Esophagus squamous epithelium (tissue), 5 donors: ENCODE data around the gene ZFP62. TPM values are rescaled to one million over a fixed set of nuclear protein-coding genes. Genes with fewer than 3 reads are reported as not detected.
A peak's percentile ranks its signal among the peaks of the same experiment; 100 is the strongest.
"Not testable (repeated sequence)": the region's sequence is repeated elsewhere in the genome, so short reads cannot be mapped to it uniquely, and the experiment has no call there.

Source experiments
- DNase-seq: peaks from one replicate; lab custom pipeline; 2025; lab: John Stamatoyannopoulos, UW
- H3K27ac ChIP-seq, 4 donors: fragments of 200-600 bp; sonication (generic); one replicate each; pipeline ENCODE4 v1.5.1; 2016 to 2019; ENCODE audit warnings: mild to moderate bottlenecking in 1 of 4
- H3K27me3 ChIP-seq, 4 donors: fragments of 200-600 bp; sonication (generic); 1 replicate in 3 of 4; 2 replicates in 1 of 4; pipeline versions ENCODE4 v1.5.1 to v1.6.0; 2017 to 2021; ENCODE audit warnings: antibody characterized with exemption in 1 of 4
- H3K36me3 ChIP-seq, 3 donors: fragments of 200-600 bp; sonication (generic); one replicate each; pipeline ENCODE4 v1.5.1; 2016 to 2019
- H3K4me1 ChIP-seq, 3 donors: fragments of 200-600 bp; sonication (generic); one replicate each; pipeline ENCODE4 v1.5.1; 2017 to 2019
- H3K4me3 ChIP-seq, 4 donors: fragments of 200-600 bp; sonication (generic); 1 replicate in 3 of 4; 2 replicates in 1 of 4; pipeline ENCODE4 v1.5.1; 2016 to 2019; ENCODE audit warnings: mild to moderate bottlenecking in 2 of 4, moderate library complexity in 1 of 4
- H3K9me3 ChIP-seq, 3 donors: fragments of 200-600 bp; sonication (generic); one replicate each; pipeline ENCODE4 v1.5.1; 2016 to 2019
- POLR2A ChIP-seq, 4 donors: fragments of 450-650 bp; IDR thresholded peaks; one replicate each; pipeline ENCODE4 v1.6.1; 2017; ENCODE audit warnings: antibody characterized with exemption in 4 of 4, mild to moderate bottlenecking in 4 of 4, moderate library complexity in 3 of 4
- WGBS, 2 donors: methylation state at CpG; one replicate each; pipeline ENCODE4 v1.1.5; 2018; 5-methylcytosine and 5-hydroxymethylcytosine counted together
- intact Hi-C: fragments of 100-400 bp; cut with DNase I; formaldehyde crosslinking; loops from one replicate; pipeline ENCODE4 v1.15.0; 2022
- total RNA-seq, 4 donors: library from RNA; depleted of rRNA; stranded (reverse); fragments of >200 nt; gene quantifications; one replicate each; pipeline ENCODE4 v1.1.0, GENCODE V29; 2016
- TF ChIP-seq, protein P1 (sequence below), 6 experiments: fragments of 450-650 bp in 4 of 6; fragments of 200-600 bp in 2 of 6; sonication (generic) in 2 of 6; IDR thresholded peaks; one replicate each; pipeline ENCODE4 v1.5.1; 2016 to 2019; ENCODE audit warnings: antibody characterized with exemption in 6 of 6, mild to moderate bottlenecking in 4 of 6, moderate library complexity in 4 of 6
- donor health status: DM: yes; HTN: yes; CAD: no.

Gene ZFP62
- total RNA-seq, 4 donors from 2014 or later = 8.9 to 32.6 (median 19.2) TPM

DNA sequence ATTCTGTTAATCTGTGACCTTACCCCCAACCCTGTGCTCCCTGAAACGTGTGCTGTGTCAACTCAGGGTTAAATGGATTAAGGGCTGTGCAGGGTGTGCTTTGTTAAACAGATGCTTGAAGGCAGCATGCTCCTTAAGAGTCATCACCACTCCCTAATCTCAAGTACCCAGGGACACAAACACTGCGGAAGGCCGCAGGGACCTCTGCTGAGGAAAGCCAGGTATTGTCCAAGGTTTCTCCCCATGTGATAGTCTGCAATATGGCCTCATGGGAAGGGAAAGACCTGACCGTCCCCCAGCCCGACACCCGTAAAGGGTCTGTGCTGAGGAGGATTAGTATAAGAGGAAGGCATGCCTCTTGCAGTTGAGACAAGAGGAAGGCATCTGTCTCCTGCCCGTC is 33.7 kb downstream of the ZFP62 start:
- H3K9me3 ChIP-seq, H3K4me3 ChIP-seq, intact Hi-C loops, H3K27me3 ChIP-seq, DNase-seq: not testable (repeated sequence)
- WGBS, 2 donors = 10 to 77% methylated on average over 1 to 4 of the region's 7 CpGs
- Histone ChIP-seq H3K4me1 (peaks cover 36 to 74% (median 42%) of the 10 kb centered on the region in 3 donors), H3K36me3 (peaks cover 0 to 12% (median 0%) of the 10 kb centered on the region in 3 donors), H3K27ac (peak overlapping the region; percentile 59 to 84 (median 76))
- TF ChIP-seq, protein P1, sequence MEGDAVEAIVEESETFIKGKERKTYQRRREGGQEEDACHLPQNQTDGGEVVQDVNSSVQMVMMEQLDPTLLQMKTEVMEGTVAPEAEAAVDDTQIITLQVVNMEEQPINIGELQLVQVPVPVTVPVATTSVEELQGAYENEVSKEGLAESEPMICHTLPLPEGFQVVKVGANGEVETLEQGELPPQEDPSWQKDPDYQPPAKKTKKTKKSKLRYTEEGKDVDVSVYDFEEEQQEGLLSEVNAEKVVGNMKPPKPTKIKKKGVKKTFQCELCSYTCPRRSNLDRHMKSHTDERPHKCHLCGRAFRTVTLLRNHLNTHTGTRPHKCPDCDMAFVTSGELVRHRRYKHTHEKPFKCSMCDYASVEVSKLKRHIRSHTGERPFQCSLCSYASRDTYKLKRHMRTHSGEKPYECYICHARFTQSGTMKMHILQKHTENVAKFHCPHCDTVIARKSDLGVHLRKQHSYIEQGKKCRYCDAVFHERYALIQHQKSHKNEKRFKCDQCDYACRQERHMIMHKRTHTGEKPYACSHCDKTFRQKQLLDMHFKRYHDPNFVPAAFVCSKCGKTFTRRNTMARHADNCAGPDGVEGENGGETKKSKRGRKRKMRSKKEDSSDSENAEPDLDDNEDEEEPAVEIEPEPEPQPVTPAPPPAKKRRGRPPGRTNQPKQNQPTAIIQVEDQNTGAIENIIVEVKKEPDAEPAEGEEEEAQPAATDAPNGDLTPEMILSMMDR (IDR thresholded peaks at IDR 0.05) = peak in 2 of 6 experiments; percentile 15 to 18

DNA sequence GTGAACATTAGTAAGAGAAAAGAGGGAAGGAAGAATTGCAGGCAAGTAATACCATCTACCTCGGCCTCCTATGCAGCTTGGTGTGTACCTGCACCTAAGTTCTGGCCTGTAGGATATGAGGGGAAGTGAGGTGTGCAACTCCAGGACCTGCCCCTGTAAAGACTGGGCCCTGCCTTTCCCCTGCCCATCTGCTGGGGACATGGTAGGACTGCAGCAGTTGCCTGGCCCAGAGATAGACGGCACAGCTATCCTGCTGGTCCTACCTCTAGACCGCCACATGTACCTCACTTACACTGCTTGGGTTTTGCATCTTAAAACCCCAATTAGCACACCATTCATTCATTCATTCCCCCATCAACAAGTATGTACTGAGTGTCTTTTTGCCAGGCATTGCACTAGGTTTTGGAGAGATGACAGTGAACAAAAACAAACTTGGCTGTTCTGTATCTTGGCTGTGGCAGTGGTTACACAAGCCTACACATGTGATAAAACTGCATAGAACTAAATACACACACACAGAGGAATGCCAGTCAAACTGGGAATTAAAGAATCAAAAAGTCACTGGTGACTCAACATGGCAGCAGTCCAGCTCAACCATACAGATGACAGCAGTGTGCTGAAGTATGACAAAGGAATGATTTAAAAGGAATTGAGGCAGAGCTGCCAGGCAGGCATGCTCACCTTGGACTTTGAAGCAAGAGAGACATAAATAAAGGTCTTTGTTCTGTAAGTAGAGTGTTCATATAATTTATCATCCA is 35.1 kb downstream of the ZFP62 start:
- Histone ChIP-seq H3K9me3 (no peaks in the 10 kb centered on the region), H3K4me1 (peaks cover 30 to 77% (median 40%) of the 10 kb centered on the region in 3 donors), H3K27me3 (no peaks in the 10 kb centered on the region), H3K4me3 (no peak overlapping the region), H3K36me3 (peaks cover 0 to 12% (median 0%) of the 10 kb centered on the region in 3 donors), H3K27ac (peak overlapping the region; percentile 59 to 84 (median 76))
- 23 to 45% methylated on average over 3 of the region's 3 CpGs for WGBS, 2 donors
- DNase-seq = no peak
- TF ChIP-seq, protein P1 (IDR thresholded peaks at IDR 0.05) = peak in 2 of 6 experiments; percentile 10 to 13
- no peak for TF ChIP-seq POLR2A (IDR thresholded peaks at IDR 0.05)
- intact Hi-C loops = no loop called here

DNA sequence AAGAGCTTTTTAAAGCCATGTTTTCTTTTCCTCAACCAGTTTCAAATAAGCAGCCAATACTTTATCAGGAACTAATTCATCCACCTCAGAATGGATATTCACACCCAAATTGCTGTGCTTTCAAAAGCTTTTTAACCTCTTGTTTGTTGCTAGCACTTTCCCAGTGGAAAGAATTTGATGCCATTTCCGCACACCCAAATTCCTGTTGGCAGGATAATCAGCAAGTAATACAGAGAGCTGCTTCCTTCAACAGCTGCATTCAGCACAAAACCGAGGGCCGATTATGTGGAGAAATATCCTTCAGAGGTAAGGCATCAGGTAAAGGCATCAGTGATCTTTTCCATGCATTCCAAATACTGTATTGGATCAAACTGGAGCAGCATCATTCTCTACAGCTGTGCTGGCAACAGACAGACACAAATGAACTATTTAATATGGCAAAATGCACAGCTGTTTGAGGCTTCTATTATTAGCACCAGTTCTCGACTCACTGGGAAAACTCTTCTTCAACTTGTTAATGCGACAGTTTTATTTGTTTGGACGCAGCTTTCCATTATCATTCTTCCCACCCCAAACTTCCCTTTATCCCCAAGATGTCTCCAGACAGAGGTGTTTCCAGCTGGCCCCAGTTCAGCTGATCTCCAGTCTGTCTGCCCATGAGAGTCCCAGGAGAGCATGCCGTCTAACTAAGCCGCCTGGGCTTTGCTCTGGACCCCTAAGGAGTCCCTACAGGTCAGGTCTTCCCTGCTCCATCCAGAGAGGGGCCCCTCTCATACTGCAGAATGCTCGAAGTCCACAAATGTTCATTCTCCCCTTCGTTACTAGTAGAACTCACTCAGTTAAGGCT is 36.2 kb downstream of the ZFP62 start:
- Histone ChIP-seq H3K27ac (peak overlapping the region; percentile 52 to 84 (median 76)), H3K36me3 (peaks cover 0 to 9% (median 0%) of the 10 kb centered on the region in 3 donors), H3K9me3 (no peaks in the 10 kb centered on the region), H3K4me3 (no peak overlapping the region), H3K4me1 (peaks cover 23 to 79% (median 44%) of the 10 kb centered on the region in 3 donors), H3K27me3 (no peaks in the 10 kb centered on the region)
- DNase-seq = no peak
- intact Hi-C loops = no loop called here
- TF ChIP-seq, protein P1 (IDR thresholded peaks at IDR 0.05) = no peak
- TF ChIP-seq POLR2A (IDR thresholded peaks at IDR 0.05) = no peak
- WGBS, 2 donors = 65% methylated on average over 10 of the region's 10 CpGs

DNA sequence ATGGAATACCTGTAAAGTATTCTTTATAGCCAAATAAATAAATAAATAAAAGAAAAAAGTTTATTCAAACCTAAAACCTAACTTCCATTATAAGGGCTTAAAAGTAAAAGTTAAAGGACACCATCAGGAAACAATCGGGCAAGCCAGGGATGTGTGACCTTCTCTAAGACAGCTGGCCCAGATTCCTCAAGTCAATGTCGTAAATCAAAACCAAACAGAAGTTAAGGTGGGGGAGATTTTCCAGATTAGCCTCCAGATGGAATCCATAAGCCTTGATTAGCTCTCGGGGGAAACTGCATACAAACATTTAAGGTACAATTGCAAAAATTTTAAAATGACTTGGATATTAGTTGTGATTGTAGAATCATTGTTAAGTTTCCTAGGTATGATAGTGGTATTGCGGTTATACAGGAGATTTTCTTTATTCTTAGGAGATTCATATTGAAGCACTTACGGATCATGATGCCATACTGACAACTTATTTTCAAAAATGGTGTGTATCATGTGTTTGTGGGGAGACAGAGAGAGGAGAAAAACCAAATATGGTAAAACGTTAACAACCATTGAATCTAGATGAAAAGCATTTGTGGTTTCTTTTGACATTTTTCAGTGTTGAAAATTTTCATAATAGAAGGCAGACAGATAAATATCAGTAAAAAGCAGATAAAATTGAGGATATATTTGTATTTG is 37.0 kb downstream of the ZFP62 start:
- WGBS, 2 donors = 73 to 77% methylated on average over 6 of the region's 6 CpGs
- DNase-seq = no peak
- Histone ChIP-seq H3K4me3 (no peak overlapping the region), H3K27ac (peak overlapping the region in 3 of 4 donors; percentile 74 to 84 (median 78)), H3K27me3 (no peaks in the 10 kb centered on the region), H3K36me3 (peaks cover 0 to 1% (median 0%) of the 10 kb centered on the region in 3 donors), H3K9me3 (no peaks in the 10 kb centered on the region), H3K4me1 (peaks cover 20 to 73% (median 39%) of the 10 kb centered on the region in 3 donors)
- intact Hi-C loops = no loop called here
- TF ChIP-seq, protein P1 (IDR thresholded peaks at IDR 0.05) = no peak
- no peak for TF ChIP-seq POLR2A (IDR thresholded peaks at IDR 0.05)
